HL-60 (cell line): Measurements from ENCODE around the gene IRAK1BP1.

Experiments used
- DNase-seq, 2 experiments: peaks; one replicate each; pipeline ENCODE4 v3.0.0-alpha.2; 2010 to 2020; ENCODE audit warnings: low read depth in 1 of 2, low spot score in 1 of 2
- H3K27ac ChIP-seq: fragments of 250-450 bp; sonication (Bioruptor Pico); replicated peaks from 2 replicates; pipeline ENCODE4 v1.5.1; 2020; ENCODE audit warnings: mild to moderate bottlenecking, moderate library complexity
- H3K27me3 ChIP-seq: fragments of 250-450 bp; sonication (Bioruptor Pico); 2 replicates; pipeline ENCODE4 v1.5.1; 2021; ENCODE audit warnings: mild to moderate bottlenecking, moderate library complexity; ENCODE audit not compliant: insufficient read depth, poor library complexity, severe bottlenecking
- H3K4me3 ChIP-seq: replicated peaks from 2 replicates; pipeline ENCODE4 v1.5.1; 2011; ENCODE audit warnings: mild to moderate bottlenecking, control low read depth, low read length; ENCODE audit not compliant: insufficient read depth
- CTCF ChIP-seq: IDR thresholded peaks from one replicate; pipeline ENCODE4 v1.5.1; 2011; ENCODE audit warnings: low read length, control low read depth, inconsistent platforms; ENCODE audit not compliant: insufficient read depth
- GABPA ChIP-seq: IDR thresholded peaks from 2 replicates; pipeline ENCODE4 v1.6.1; 2012; ENCODE audit warnings: low read depth
- POLR2AphosphoS5 ChIP-seq: IDR thresholded peaks from 2 replicates; pipeline ENCODE4 v1.6.1; 2012; ENCODE audit warnings: low read depth
- SPI1 ChIP-seq: IDR thresholded peaks from 2 replicates; pipeline ENCODE4 v1.6.1; 2012; ENCODE audit warnings: low read depth, mild to moderate bottlenecking, borderline replicate concordance
- long read RNA-seq: library from polyadenylated mRNA; unstranded; transcript quantifications from one replicate; pipeline ENCODE4 v2.0.0, GENCODE V29; 2020
- TF ChIP-seq, protein P1 (sequence below): IDR thresholded peaks from 2 replicates; pipeline ENCODE4 v1.6.1; 2012; ENCODE audit warnings: low read depth; ENCODE audit not compliant: insufficient replicate concordance

IRAK1BP1 gene, protein sequence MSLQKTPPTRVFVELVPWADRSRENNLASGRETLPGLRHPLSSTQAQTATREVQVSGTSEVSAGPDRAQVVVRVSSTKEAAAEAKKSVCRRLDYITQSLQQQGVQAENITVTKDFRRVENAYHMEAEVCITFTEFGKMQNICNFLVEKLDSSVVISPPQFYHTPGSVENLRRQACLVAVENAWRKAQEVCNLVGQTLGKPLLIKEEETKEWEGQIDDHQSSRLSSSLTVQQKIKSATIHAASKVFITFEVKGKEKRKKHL
- long read RNA-seq, full-length matches to known transcripts: 1 of 13 reads
- long read RNA-seq, partial matches to known transcripts: 0 of 13 reads
- long read RNA-seq, other reads (novel, unspliced or antisense): 12 of 13 reads

DNA sequence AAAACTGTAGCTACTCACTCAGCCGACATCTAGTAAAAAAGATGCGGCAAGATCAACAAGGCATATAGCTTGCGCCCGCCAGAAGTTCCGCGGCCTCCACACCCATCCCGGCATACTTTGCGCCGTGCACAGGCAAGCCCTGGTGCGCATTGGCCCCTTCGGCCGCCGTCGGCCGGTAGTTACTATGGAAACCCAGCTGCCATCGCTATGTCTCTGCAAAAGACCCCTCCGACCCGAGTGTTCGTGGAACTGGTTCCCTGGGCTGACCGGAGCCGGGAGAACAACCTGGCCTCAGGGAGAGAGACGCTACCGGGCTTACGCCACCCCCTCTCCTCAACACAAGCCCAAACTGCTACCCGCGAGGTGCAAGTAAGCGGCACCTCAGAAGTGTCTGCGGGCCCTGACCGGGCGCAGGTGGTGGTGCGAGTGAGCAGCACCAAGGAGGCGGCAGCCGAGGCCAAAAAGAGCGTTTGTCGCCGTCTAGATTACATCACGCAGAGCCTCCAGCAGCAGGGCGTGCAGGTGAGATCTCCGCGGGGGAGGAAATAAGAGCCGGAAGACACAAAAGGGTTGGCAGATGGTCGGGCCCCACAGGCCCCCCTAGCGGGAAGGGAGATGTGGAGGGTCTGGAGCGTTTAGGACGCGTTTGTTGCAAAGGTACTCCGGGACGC is at the start of gene IRAK1BP1:
IRAK1BP1 (plus strand) TSS at position 182 of the 671 bp plus-strand sequence; CDS start at position 208, 26 bp downstream.
- H3K27ac ChIP-seq: peak within 1 kb of the TSS; percentile 86
- H3K27me3 ChIP-seq: no peaks in the 10 kb centered on the region
- TF ChIP-seq SPI1 (no peak), POLR2AphosphoS5 (peak; percentile 57; the same call in 1 of the 2 replicates), GABPA (no peak), CTCF (no peak)
- TF ChIP-seq, protein P1, sequence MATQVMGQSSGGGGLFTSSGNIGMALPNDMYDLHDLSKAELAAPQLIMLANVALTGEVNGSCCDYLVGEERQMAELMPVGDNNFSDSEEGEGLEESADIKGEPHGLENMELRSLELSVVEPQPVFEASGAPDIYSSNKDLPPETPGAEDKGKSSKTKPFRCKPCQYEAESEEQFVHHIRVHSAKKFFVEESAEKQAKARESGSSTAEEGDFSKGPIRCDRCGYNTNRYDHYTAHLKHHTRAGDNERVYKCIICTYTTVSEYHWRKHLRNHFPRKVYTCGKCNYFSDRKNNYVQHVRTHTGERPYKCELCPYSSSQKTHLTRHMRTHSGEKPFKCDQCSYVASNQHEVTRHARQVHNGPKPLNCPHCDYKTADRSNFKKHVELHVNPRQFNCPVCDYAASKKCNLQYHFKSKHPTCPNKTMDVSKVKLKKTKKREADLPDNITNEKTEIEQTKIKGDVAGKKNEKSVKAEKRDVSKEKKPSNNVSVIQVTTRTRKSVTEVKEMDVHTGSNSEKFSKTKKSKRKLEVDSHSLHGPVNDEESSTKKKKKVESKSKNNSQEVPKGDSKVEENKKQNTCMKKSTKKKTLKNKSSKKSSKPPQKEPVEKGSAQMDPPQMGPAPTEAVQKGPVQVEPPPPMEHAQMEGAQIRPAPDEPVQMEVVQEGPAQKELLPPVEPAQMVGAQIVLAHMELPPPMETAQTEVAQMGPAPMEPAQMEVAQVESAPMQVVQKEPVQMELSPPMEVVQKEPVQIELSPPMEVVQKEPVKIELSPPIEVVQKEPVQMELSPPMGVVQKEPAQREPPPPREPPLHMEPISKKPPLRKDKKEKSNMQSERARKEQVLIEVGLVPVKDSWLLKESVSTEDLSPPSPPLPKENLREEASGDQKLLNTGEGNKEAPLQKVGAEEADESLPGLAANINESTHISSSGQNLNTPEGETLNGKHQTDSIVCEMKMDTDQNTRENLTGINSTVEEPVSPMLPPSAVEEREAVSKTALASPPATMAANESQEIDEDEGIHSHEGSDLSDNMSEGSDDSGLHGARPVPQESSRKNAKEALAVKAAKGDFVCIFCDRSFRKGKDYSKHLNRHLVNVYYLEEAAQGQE: no peak
- DNase-seq: peak; percentile 56 to 91
- H3K4me3 ChIP-seq: peak within 1 kb of the TSS; percentile 82

- H3K27ac ChIP-seq: no peak overlapping the region
- no peak for DNase-seq
- TF ChIP-seq CTCF (no peak), POLR2AphosphoS5 (no peak), SPI1 (no peak), GABPA (no peak)
- TF ChIP-seq, protein P1: no peak
- no peaks in the 10 kb centered on the region for H3K27me3 ChIP-seq
- no peak overlapping the region for H3K4me3 ChIP-seq
Measured at GRCh38 chr6:78824045-78824444, 43.3 kb upstream of the IRAK1BP1 start.

GRCh38 chr6:78829407-78829806 is 37.9 kb upstream of the IRAK1BP1 start:
- H3K4me3 ChIP-seq: no peak overlapping the region
- no peak overlapping the region for H3K27ac ChIP-seq
- no peak for TF ChIP-seq CTCF
- no peak for TF ChIP-seq POLR2AphosphoS5
- TF ChIP-seq, protein P1: no peak
- TF ChIP-seq GABPA: no peak
- no peak for TF ChIP-seq SPI1
- no peaks in the 10 kb centered on the region for H3K27me3 ChIP-seq
- DNase-seq: no peak
